GM10266 (cell line): ENCODE measurements around the gene UGT1A1.
"Not testable (repeated sequence)": the region's sequence is repeated elsewhere in the genome, so short reads cannot be mapped to it uniquely, and the experiment has no call there.

ENCODE experiments used
- DNase-seq: peaks from one replicate; pipeline ENCODE4 v3.0.0; 2012; ENCODE audit errors: extremely low spot score
- CTCF ChIP-seq: IDR thresholded peaks from 2 replicates; pipeline ENCODE4 v1.5.1; 2012; ENCODE audit warnings: mild to moderate bottlenecking, low read depth; ENCODE audit not compliant: control insufficient read depth, insufficient read depth; ENCODE audit errors: missing control alignments

Gene UGT1A1

GRCh38 chr2:233728723-233729301 is 31.3 kb upstream of the UGT1A1 start, which contains the start of gene UGT1A3:
Gene UGT1A3, plus strand, starts transcription at chr2:233729042. Its CDS starts 85 bp downstream, at chr2:233729127.
- no peak for TF ChIP-seq CTCF
- no peak for DNase-seq

GRCh38 chr2:233736868-233737653 is 23.0 kb upstream of the UGT1A1 start:
- DNase-seq: not testable (repeated sequence)

- TF ChIP-seq CTCF: no peak
- DNase-seq: no peak
These were observed 19.2 kb upstream of the UGT1A1 start for GRCh38 chr2:233740870-233741269.

GRCh38 chr2:233743464-233744259 is 16.4 kb upstream of the UGT1A1 start:
- TF ChIP-seq CTCF: no peak
- no peak for DNase-seq

GRCh38 chr2:233745073-233745755 is 14.9 kb upstream of the UGT1A1 start:
- TF ChIP-seq CTCF: no peak
- DNase-seq: no peak

GRCh38 chr2:233745838-233746237 is 14.2 kb upstream of the UGT1A1 start:
- DNase-seq: not testable (repeated sequence)

GRCh38 chr2:233746475-233747282 is 13.4 kb upstream of the UGT1A1 start:
- no peak for DNase-seq
- no peak for TF ChIP-seq CTCF

GRCh38 chr2:233747283-233747544 is 12.9 kb upstream of the UGT1A1 start:
- no peak for TF ChIP-seq CTCF
- no peak for DNase-seq

GRCh38 chr2:233750689-233751088 is 9.4 kb upstream of the UGT1A1 start:
- not testable (repeated sequence) for DNase-seq

- not testable (repeated sequence) for DNase-seq
These were observed 8.7 kb upstream of the UGT1A1 start for GRCh38 chr2:233751212-233752009.
